Measurements from ENCODE around the gene TRAP1. TPM values are rescaled to one million over a fixed set of nuclear protein-coding genes. Genes with fewer than 3 reads are reported as not detected.

TRAP1 gene
- total RNA-seq, 1 donor from 2014 or later = 94.3 TPM

DNA sequence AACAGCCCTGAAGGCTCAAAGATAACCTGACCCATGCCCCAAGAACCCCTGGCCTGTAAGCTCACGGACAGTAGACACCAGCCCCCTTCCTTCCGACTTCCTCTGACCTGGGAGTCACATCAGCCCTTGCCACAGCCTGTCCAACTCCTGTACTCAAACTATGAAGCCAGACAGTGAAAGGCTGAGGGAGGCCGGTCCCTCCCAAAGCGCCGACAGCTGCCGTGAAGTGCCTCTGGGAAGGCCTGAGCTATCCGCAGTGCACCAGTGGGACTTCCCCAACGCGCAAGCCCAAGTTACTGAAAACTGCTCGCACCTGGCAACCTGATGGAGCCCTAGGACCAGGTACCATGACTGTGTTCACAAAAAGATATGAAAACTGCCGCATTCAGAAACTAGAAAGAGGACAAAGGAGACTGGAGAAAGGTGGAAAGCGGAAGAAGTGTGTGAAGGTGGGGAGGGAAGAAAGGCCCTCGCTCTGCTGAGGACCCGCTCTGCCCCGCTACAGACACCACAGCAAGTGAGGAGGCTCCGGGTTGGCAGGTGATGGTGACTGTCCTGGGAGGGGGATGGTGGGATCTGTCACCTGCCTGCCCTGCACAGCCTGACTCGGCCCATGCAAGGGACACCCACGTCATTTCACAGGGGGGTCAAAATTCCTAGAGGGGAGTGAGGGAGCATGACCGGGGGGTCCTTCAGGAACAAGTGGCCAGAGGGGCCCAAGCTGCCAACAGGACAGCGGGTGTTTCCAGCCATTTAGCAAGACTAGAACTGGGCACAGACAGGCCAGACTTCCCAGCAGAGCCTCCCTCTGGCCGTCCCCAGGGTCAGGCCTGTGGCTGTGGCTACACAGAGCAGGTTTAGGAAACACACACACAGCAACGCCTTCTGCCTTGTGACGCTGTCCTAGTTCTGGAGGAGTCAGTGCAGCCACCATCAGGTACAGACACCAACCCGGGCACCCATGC, 13.1 kb upstream of the TRAP1 start:
- TF ChIP-seq, protein P1, sequence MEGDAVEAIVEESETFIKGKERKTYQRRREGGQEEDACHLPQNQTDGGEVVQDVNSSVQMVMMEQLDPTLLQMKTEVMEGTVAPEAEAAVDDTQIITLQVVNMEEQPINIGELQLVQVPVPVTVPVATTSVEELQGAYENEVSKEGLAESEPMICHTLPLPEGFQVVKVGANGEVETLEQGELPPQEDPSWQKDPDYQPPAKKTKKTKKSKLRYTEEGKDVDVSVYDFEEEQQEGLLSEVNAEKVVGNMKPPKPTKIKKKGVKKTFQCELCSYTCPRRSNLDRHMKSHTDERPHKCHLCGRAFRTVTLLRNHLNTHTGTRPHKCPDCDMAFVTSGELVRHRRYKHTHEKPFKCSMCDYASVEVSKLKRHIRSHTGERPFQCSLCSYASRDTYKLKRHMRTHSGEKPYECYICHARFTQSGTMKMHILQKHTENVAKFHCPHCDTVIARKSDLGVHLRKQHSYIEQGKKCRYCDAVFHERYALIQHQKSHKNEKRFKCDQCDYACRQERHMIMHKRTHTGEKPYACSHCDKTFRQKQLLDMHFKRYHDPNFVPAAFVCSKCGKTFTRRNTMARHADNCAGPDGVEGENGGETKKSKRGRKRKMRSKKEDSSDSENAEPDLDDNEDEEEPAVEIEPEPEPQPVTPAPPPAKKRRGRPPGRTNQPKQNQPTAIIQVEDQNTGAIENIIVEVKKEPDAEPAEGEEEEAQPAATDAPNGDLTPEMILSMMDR (IDR thresholded peaks at IDR 0.05; ENCODE audit: insufficient read depth, low read length, poor library complexity, severe bottlenecking) = no peak
- Histone ChIP-seq H3K27me3 (ENCODE audit: control insufficient read depth, insufficient read depth, low read length) (no peaks in the 10 kb centered on the region), H3K36me3 (ENCODE audit: control insufficient read depth, insufficient read depth, low read length) (peaks cover 6% of the 10 kb centered on the region), H3K4me3 (ENCODE audit: low read depth, low read length) (no peak overlapping the region)
- DNase-seq (ENCODE audit: low read depth) = no peak

DNA sequence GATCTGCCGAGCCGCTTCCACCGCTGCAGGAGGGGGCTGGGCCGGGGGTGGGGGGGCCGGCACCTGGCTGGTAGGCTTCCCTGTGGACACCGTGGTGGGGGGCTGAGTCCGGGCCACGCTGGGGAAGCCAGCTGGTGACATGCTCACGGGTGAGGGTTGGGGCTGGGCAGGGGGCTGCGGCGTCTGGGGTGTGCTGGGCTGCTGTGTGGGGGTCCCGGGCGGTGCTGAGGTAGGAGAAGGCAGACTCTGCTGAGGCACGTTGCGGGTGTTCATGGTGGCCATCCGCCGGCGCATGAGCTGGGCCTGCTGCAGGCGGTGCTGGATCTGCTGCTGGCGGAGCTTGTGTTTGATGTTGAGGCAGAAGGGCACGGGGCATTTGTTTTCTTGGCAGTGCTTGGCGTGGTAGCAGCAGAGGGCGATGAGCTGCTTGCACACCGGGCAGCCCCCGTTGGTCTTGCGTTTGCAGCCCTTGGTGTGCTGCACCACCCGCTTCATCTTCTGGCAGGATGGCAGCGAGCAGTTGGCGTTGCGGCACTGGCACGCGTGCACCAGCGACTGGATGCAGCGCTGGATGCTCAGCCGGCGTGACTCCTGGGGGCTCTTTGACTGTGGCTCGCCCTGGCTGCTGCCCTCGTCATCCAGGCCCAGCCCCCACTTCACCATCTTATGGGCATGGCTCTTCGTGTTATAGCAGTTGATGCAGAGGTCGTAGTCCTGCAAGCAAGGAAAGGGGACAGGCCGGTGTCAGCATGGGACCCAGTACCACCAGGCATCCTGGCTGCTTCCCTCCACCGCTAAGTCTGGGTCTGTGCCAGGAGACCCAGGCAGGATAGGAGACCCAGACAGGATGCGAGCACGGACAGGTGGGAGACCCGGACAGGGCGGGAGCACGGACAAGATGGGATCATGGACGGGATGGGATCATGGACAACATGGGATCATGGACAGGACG, 12.1 kb upstream of the TRAP1 start:
- H3K36me3 ChIP-seq (ENCODE audit: control insufficient read depth, insufficient read depth, low read length) = peaks cover 6% of the 10 kb centered on the region
- no peak overlapping the region for H3K4me3 ChIP-seq (ENCODE audit: low read depth, low read length)
- TF ChIP-seq, protein P1 (IDR thresholded peaks at IDR 0.05; ENCODE audit: insufficient read depth, low read length, poor library complexity, severe bottlenecking) = no peak
- no peak for DNase-seq (ENCODE audit: low read depth)
- no peaks in the 10 kb centered on the region for H3K27me3 ChIP-seq (ENCODE audit: control insufficient read depth, insufficient read depth, low read length)

DNA sequence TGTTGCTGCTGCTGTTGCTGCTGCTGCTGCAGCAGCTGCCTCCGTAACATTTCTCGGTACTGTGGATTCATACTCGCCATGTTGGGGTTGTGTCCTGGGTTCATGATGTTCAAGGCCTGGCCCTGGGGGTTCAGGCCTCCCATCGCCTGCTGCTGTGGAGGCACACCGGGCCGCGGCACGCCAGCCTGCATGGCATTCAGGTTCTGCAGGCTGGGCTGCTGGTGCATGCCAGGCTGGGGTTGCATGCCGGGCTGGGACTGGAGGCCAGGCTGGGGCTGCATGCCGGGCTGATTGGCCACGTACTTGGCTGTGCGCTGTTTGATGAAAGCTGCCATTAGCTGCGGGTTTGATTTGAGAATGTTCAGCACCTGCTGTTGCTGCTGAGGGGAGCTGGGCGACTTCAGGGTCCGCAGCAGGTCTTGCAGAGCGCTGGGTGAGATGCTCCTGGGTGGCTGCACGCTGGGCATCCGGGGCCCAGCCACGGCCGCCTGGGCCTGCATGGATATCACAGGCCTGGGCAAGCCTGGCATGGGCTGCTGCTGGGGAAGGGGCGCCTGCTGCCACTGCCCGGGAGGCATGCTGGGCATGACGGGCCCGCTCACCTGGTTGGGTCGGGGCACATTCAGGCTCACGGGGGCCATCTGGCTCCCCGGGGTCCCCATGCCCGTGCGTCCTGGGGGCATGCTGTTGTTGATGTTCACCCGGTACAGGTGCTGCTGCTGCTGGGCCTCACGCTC, 11.3 kb upstream of the TRAP1 start:
- TF ChIP-seq, protein P1 (IDR thresholded peaks at IDR 0.05; ENCODE audit: insufficient read depth, low read length, poor library complexity, severe bottlenecking) = no peak
- H3K4me3 ChIP-seq (ENCODE audit: low read depth, low read length) = no peak overlapping the region
- DNase-seq (ENCODE audit: low read depth) = no peak
- H3K36me3 ChIP-seq (ENCODE audit: control insufficient read depth, insufficient read depth, low read length) = peaks cover 3% of the 10 kb centered on the region
- no peaks in the 10 kb centered on the region for H3K27me3 ChIP-seq (ENCODE audit: control insufficient read depth, insufficient read depth, low read length)

DNA sequence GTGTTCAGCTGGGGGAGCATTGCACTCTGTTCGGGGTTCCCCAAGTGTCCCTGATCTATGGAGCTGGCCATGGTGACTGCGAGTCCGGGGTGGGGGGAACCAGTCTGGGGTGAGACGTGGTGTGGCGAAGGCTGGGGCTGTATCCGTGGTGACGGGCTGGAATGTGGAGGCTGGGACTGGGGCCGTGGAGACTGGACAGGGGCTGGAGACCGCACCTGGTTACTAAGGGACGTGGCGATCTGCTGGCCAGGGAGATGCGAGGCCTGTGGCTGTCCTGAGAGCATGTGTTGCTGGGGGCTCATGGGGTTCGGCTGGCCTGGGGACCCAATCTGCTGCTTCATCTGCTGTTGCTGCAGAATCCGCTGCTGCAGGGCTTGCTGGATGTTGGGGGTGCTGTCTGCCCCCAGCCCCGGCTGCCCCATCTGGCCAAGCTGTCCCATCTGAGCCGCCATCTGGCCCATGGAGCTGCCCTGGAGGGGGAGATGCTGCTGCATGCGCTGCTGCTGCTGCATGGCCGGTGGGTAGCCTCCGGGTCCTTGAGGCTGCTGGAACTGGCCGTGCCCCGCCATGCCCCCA, 10.6 kb upstream of the TRAP1 start:
- DNase-seq (ENCODE audit: low read depth) = no peak
- no peak overlapping the region for H3K4me3 ChIP-seq (ENCODE audit: low read depth, low read length)
- TF ChIP-seq, protein P1 (IDR thresholded peaks at IDR 0.05; ENCODE audit: insufficient read depth, low read length, poor library complexity, severe bottlenecking) = no peak
- peaks cover 3% of the 10 kb centered on the region for H3K36me3 ChIP-seq (ENCODE audit: control insufficient read depth, insufficient read depth, low read length)
- H3K27me3 ChIP-seq (ENCODE audit: control insufficient read depth, insufficient read depth, low read length) = no peaks in the 10 kb centered on the region

DNA sequence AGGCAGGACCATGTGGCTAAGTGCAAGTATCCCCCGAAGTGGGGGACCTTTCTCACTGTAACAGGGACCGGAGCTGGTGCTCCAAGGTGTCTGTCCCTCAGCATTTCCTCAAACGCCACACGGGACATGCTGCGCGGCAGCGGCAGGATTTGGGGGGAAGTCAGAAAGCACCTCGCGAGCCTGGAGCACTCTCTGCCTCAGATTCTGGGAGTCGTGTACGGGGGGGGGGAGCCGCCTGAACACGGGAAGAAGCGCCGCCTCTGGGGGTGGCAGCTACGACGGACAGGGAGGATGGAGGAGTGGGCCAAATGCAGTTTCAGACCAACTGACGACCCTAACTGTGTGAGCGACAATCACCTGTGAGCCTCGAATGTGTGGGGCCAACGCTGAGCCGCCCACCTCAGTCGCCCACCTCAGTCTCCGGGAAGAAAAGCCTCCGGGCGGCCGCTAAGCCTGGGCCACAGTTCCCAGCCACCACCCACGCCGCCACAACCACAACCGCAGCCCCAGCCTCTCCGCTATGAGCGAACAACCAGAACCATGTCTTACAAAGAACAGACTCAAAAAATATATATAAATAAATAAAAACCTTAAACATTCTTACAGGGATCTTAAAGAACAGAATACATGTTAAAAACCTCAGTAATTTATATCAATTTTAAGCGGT, 8.8 kb upstream of the TRAP1 start:
- peaks cover 3% of the 10 kb centered on the region for H3K36me3 ChIP-seq (ENCODE audit: control insufficient read depth, insufficient read depth, low read length)
- TF ChIP-seq, protein P1 (IDR thresholded peaks at IDR 0.05; ENCODE audit: insufficient read depth, low read length, poor library complexity, severe bottlenecking) = no peak
- H3K27me3 ChIP-seq (ENCODE audit: control insufficient read depth, insufficient read depth, low read length) = no peaks in the 10 kb centered on the region
- DNase-seq (ENCODE audit: low read depth) = no peak
- H3K4me3 ChIP-seq (ENCODE audit: low read depth, low read length) = no peak overlapping the region

Measured in kidney epithelial cell (primary cell).